GM12878 (cell line): Measurements from ENCODE around the gene AEN. TPM values are rescaled to one million over a fixed set of nuclear protein-coding genes. Genes with fewer than 3 reads are reported as not detected.

Experiments used
- ATF2 ChIP-seq: IDR thresholded peaks from 2 replicates; pipeline ENCODE4 v1.6.1; 2012; ENCODE audit warnings: low read length, inconsistent platforms
- BACH1 ChIP-seq: fragments of 450-650 bp; IDR thresholded peaks from 2 replicates; pipeline ENCODE4 v1.6.1; 2017; ENCODE audit warnings: mild to moderate bottlenecking, borderline replicate concordance
- BHLHE40 ChIP-seq, 2 experiments: fragments of 450-650 bp in 1 of 2; IDR thresholded peaks; 2 replicates each; pipeline ENCODE4 v1.6.1; 2011 to 2017; ENCODE audit warnings: low read depth in 2 of 2, borderline replicate concordance in 1 of 2, improper control_type of control experiment in 1 of 2, low read length in 1 of 2, mild to moderate bottlenecking in 1 of 2
- CHD4 ChIP-seq: fragments of 200-600 bp; sonication (generic); IDR thresholded peaks from 2 replicates; pipeline ENCODE4 v1.6.1; 2016; ENCODE audit warnings: mild to moderate bottlenecking
- CREB1 ChIP-seq: IDR thresholded peaks from 2 replicates; pipeline ENCODE4 v1.6.1; 2012; ENCODE audit warnings: low read depth, mild to moderate bottlenecking, inconsistent platforms
- EP300 ChIP-seq, 2 experiments: fragments of 150-350 bp in 1 of 2; IDR thresholded peaks; 2 replicates each; pipeline ENCODE4 v1.6.1; 2011 to 2012; ENCODE audit warnings: low read depth in 2 of 2, low read length in 2 of 2, borderline replicate concordance in 1 of 2, improper control_type of control experiment in 1 of 2, inconsistent platforms in 1 of 2; ENCODE audit not compliant: control insufficient read depth in 1 of 2
- HCFC1 ChIP-seq: fragments of 150-350 bp; IDR thresholded peaks from 2 replicates; pipeline ENCODE4 v1.6.1; 2014; ENCODE audit warnings: low read length
- RCOR1 ChIP-seq: conservative IDR thresholded peaks from 2 replicates; pipeline ENCODE4 v1.6.1; 2012; ENCODE audit warnings: low read depth, low read length, improper control_type of control experiment
- RELA ChIP-seq: fragments of 450-650 bp; IDR thresholded peaks from 2 replicates; pipeline ENCODE4 v1.8.0; 2014; ENCODE audit warnings: borderline replicate concordance; ENCODE audit not compliant: partially characterized antibody
- RELB ChIP-seq: fragments of 450-650 bp; IDR thresholded peaks from 2 replicates; pipeline ENCODE4 v1.6.1; 2017; ENCODE audit warnings: low read depth, mild to moderate bottlenecking, moderate library complexity
- SKIL ChIP-seq: fragments of 450-650 bp; IDR thresholded peaks from 2 replicates; pipeline ENCODE4 v1.6.1; 2017; ENCODE audit warnings: mild to moderate bottlenecking, low read depth, inconsistent platforms; ENCODE audit not compliant: poor library complexity, severe bottlenecking
- STAT1 ChIP-seq: fragments of 450-650 bp; conservative IDR thresholded peaks from 2 replicates; pipeline ENCODE4 v1.6.1; 2014; ENCODE audit warnings: antibody characterized with exemption, mild to moderate bottlenecking
- YY1 ChIP-seq: IDR thresholded peaks from 2 replicates; pipeline ENCODE4 v1.6.1; 2011; ENCODE audit warnings: low read depth, mild to moderate bottlenecking, low read length
- ZBTB40 ChIP-seq: fragments of 450-650 bp; IDR thresholded peaks from 2 replicates; pipeline ENCODE4 v1.6.1; 2016; ENCODE audit warnings: mild to moderate bottlenecking, moderate library complexity, borderline replicate concordance
- ZNF217 ChIP-seq: fragments of 450-650 bp; IDR thresholded peaks from 2 replicates; pipeline ENCODE4 v1.6.1; 2017; ENCODE audit warnings: antibody characterized with exemption, mild to moderate bottlenecking
- polyA plus RNA-seq, 11 experiments: library from polyadenylated mRNA; depleted of rRNA in 4 of 11; unstranded in 6 of 11; stranded (reverse) in 5 of 11; fragments of >200 nt; fragmentation: Nextera tagmentation in 4 of 11; fragmentation: Illumina TruSeq in 1 of 11; extraction: Ambion mirVana in 4 of 11; extraction: Trizol in 1 of 11; gene quantifications; 1 replicate in 1 of 11; 2 replicates in 10 of 11; pipeline versions ENCODE4 v1.2.1 to v1.2.3, GENCODE V29; 2011 to 2016; ENCODE audit warnings: inconsistent platforms in 2 of 11, missing spikeins in 2 of 11, low read depth in 1 of 11
- total RNA-seq, 4 experiments: library from RNA; depleted of rRNA in 3 of 4; stranded (reverse); fragments of >200 nt in 3 of 4; fragmentation: Illumina TruSeq in 1 of 4; extraction: Trizol in 1 of 4; gene quantifications; 2 replicates each; pipeline versions ENCODE4 v1.2.1 to v1.2.3, GENCODE V29; 2013 to 2021
- TF ChIP-seq, protein P1 (sequence below): fragments of 450-650 bp; IDR thresholded peaks from 2 replicates; pipeline ENCODE4 v1.6.1; 2016; ENCODE audit warnings: mild to moderate bottlenecking
- TF ChIP-seq, protein P2 (sequence below): IDR thresholded peaks from 2 replicates; pipeline ENCODE4 v1.6.1; 2012; ENCODE audit warnings: low read depth, low read length, improper control_type of control experiment

AEN gene
- total and polyA plus RNA-seq, 10 of the 15 experiments (the other 5 are each of a cell fraction or from before 2014, with no cell fraction given) = 11.7 to 81.2 (median 53.7) TPM

DNA sequence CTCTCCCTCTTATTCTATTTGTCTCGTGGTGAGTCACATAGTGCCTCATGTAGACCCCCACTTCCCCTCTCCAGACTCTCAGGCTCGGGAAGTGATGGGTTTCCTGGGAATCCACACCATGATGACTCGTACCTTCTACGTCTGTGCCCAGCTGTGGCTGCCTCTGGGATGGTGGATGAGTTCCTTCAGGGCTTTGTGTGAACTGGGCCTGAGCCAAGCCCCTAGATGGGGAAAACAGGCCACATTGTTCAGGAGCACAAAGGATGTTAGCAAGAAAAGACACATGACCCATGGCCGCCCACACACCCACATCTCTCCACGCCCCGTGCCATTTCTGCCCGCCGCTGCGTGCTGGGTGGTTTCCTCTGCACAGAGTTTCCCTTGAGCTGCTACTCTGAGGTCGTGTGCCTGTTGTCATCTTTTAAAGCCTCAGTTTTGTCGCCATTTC lies 28.2 kb downstream of the AEN start (continued):
- TF ChIP-seq, protein P1, sequence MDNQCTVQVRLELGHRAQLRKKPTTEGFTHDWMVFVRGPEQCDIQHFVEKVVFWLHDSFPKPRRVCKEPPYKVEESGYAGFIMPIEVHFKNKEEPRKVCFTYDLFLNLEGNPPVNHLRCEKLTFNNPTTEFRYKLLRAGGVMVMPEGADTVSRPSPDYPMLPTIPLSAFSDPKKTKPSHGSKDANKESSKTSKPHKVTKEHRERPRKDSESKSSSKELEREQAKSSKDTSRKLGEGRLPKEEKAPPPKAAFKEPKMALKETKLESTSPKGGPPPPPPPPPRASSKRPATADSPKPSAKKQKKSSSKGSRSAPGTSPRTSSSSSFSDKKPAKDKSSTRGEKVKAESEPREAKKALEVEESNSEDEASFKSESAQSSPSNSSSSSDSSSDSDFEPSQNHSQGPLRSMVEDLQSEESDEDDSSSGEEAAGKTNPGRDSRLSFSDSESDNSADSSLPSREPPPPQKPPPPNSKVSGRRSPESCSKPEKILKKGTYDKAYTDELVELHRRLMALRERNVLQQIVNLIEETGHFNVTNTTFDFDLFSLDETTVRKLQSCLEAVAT = no peak
- TF ChIP-seq SKIL (no peak), RELB (0 out of 2 replicates have a peak, but pooled peaks have one; percentile 39), RCOR1 (no peak), YY1 (0 out of 2 replicates have a peak, but pooled peaks have one; percentile 15), ATF2 (no peak), EP300 (IDR thresholded peaks at IDR 0.05; ENCODE audit: borderline replicate concordance in 1 of 2, control insufficient read depth in 1 of 2, low read depth in 2 of 2, low read length in 2 of 2) (0 out of 4 replicates have a peak, but pooled peaks of 1 of the 2 experiments have one; percentile 14), HCFC1 (no peak), CREB1 (no peak), ZBTB40 (no peak), CHD4 (no peak), BHLHE40 (IDR thresholded peaks at IDR 0.05; ENCODE audit: borderline replicate concordance in 1 of 2, low read depth in 2 of 2, low read length in 1 of 2) (peak; percentile 90 to 92), ZNF217 (no peak), BACH1 (no peak), STAT1 (no peak), RELA (no peak)
- TF ChIP-seq, protein P2, sequence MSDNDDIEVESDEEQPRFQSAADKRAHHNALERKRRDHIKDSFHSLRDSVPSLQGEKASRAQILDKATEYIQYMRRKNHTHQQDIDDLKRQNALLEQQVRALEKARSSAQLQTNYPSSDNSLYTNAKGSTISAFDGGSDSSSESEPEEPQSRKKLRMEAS = no peak
